Ascending aorta (tissue), 2 donors: ENCODE measurements around the gene C1QTNF5. TPM values are rescaled to one million over a fixed set of nuclear protein-coding genes. Genes with fewer than 3 reads are reported as not detected.

Experiments used
- DNase-seq, 2 donors: peaks; one replicate each; pipeline ENCODE4 v3.0.0-alpha.2; 2019; ENCODE audit warnings: low spot score in 2 of 2
- H3K27ac ChIP-seq, 2 donors: fragments of 200-600 bp; sonication (generic); one replicate each; pipeline ENCODE4 v1.5.1; 2016 to 2017; ENCODE audit warnings: mild to moderate bottlenecking in 1 of 2
- H3K27me3 ChIP-seq: fragments of 200-600 bp; sonication (generic); one replicate; pipeline ENCODE4 v1.5.1; 2017
- H3K36me3 ChIP-seq, 2 donors: fragments of 200-600 bp; sonication (generic); one replicate each; pipeline ENCODE4 v1.5.1; 2016
- H3K4me1 ChIP-seq, 2 donors: fragments of 200-600 bp; sonication (generic); one replicate each; pipeline ENCODE4 v1.5.1; 2016 to 2017; ENCODE audit warnings: mild to moderate bottlenecking in 1 of 2
- H3K4me3 ChIP-seq, 2 donors: fragments of 200-600 bp; sonication (generic); one replicate each; pipeline ENCODE4 v1.5.1; 2016 to 2017; ENCODE audit warnings: mild to moderate bottlenecking in 1 of 2
- H3K9me3 ChIP-seq, 2 donors: fragments of 200-600 bp; sonication (generic); one replicate each; pipeline ENCODE4 v1.5.1; 2016
- CTCF ChIP-seq, 3 experiments: fragments of 200-600 bp in 2 of 3; fragments of 450-650 bp in 1 of 3; sonication (generic) in 2 of 3; IDR thresholded peaks; one replicate each; pipeline ENCODE4 v1.5.1; 2016 to 2019; ENCODE audit warnings: antibody characterized with exemption in 3 of 3, mild to moderate bottlenecking in 1 of 3, moderate library complexity in 1 of 3
- intact Hi-C: fragments of 100-400 bp; cut with DNase I; formaldehyde crosslinking; loops from one replicate; pipeline ENCODE4 v1.15.1; 2023
- total RNA-seq: library from RNA; depleted of rRNA; stranded (reverse); fragments of >200 nt; gene quantifications from one replicate; pipeline ENCODE4 v1.1.0, GENCODE V29; 2016

Gene C1QTNF5
- total RNA-seq, 1 donor from 2014 or later, result 95.8 TPM

- Histone ChIP-seq H3K4me3 (peak overlapping the region; percentile 66 to 94), H3K36me3 (peaks cover 0 to 6% of the 10 kb centered on the region in 2 donors), H3K4me1 (peaks cover 13 to 38% of the 10 kb centered on the region in 2 donors), H3K27me3 (no peaks in the 10 kb centered on the region), H3K27ac (peak overlapping the region; percentile 88 to 96), H3K9me3 (no peaks in the 10 kb centered on the region)
- no peak for TF ChIP-seq CTCF (IDR thresholded peaks at IDR 0.05)
- intact Hi-C loops, result loop anchor here (1.0 to 2.0 kb wide), 2 partner anchors 18 to 133 kb away; partner anchors contain the start of gene CBL
- DNase-seq, result no peak
These were observed 1.6 kb downstream of the C1QTNF5 start for GRCh38 chr11:119338965-119339588.

- peaks cover 13 to 38% of the 10 kb centered on the region in 2 donors for H3K4me1 ChIP-seq
- DNase-seq, result peak in 1 of 2 donors; percentile 87
- TF ChIP-seq CTCF (IDR thresholded peaks at IDR 0.05), result peak; percentile 75 to 88 (median 86)
- H3K9me3 ChIP-seq, result no peaks in the 10 kb centered on the region
- peak overlapping the region; percentile 88 to 96 for H3K27ac ChIP-seq
- no peaks in the 10 kb centered on the region for H3K27me3 ChIP-seq
- H3K36me3 ChIP-seq, result peaks cover 0 to 6% of the 10 kb centered on the region in 2 donors
- intact Hi-C loops, result loop anchor here (1.0 to 2.0 kb wide), 2 partner anchors 18 to 132 kb away; partner anchors contain the start of gene CBL
- peak overlapping the region in 1 of 2 donors; percentile 94 for H3K4me3 ChIP-seq
These were observed 2.3 kb downstream of the C1QTNF5 start for GRCh38 chr11:119338318-119338890.

GRCh38 chr11:119337581-119338317 lies 2.9 kb downstream of the C1QTNF5 start:
- no peak for TF ChIP-seq CTCF (IDR thresholded peaks at IDR 0.05)
- Histone ChIP-seq H3K4me1 (peaks cover 13 to 38% of the 10 kb centered on the region in 2 donors), H3K4me3 (no peak overlapping the region), H3K36me3 (peaks cover 0 to 6% of the 10 kb centered on the region in 2 donors), H3K9me3 (no peaks in the 10 kb centered on the region), H3K27me3 (no peaks in the 10 kb centered on the region), H3K27ac (peak overlapping the region; percentile 46 to 96)
- intact Hi-C loops, result loop anchor here (1.0 to 2.0 kb wide), 2 partner anchors 17 to 131 kb away; partner anchors contain the start of gene CBL
- DNase-seq, result no peak

GRCh38 chr11:119336744-119337469 lies 3.8 kb downstream of the C1QTNF5 start:
- H3K36me3 ChIP-seq, result peaks cover 0 to 6% of the 10 kb centered on the region in 2 donors
- no peak overlapping the region for H3K27ac ChIP-seq
- DNase-seq, result no peak
- H3K9me3 ChIP-seq, result no peaks in the 10 kb centered on the region
- peaks cover 13 to 38% of the 10 kb centered on the region in 2 donors for H3K4me1 ChIP-seq
- intact Hi-C loops, result no loop called here
- H3K27me3 ChIP-seq, result no peaks in the 10 kb centered on the region
- H3K4me3 ChIP-seq, result no peak overlapping the region
- no peak for TF ChIP-seq CTCF (IDR thresholded peaks at IDR 0.05)
